SK-N-MC (cell line): ENCODE data around the gene TTLL6.
A peak's percentile ranks its signal among the peaks of the same experiment; 100 is the strongest.

Source experiments
- DNase-seq: peaks from one replicate; pipeline ENCODE4 v3.0.0-alpha.2; 2011; ENCODE audit warnings: low read depth, low spot score
- H3K27ac ChIP-seq: fragments of 200-600 bp; sonication (generic); 2 replicates; pipeline ENCODE4 v1.5.1; 2016; ENCODE audit warnings: mixed run types
- H3K36me3 ChIP-seq: fragments of 200-600 bp; sonication (generic); 2 replicates; pipeline ENCODE4 v1.6.1; 2017; ENCODE audit warnings: antibody characterized with exemption, low read length, mixed read lengths; ENCODE audit not compliant: insufficient read depth
- H3K4me3 ChIP-seq: fragments of 200-600 bp; sonication (generic); 2 replicates; pipeline ENCODE4 v1.5.1; 2016
- H3K9ac ChIP-seq: fragments of 200-600 bp; sonication (generic); 2 replicates; pipeline ENCODE4 v1.8.0; 2017; ENCODE audit warnings: mixed run types, mixed read lengths; ENCODE audit not compliant: insufficient read length
- H3K9me3 ChIP-seq: fragments of 200-600 bp; sonication (generic); 2 replicates; pipeline ENCODE4 v1.6.1; 2017; ENCODE audit warnings: low read depth, mild to moderate bottlenecking, antibody characterized with exemption, low read length, moderate library complexity, mixed read lengths
- EZH2 ChIP-seq: fragments of 200-600 bp; sonication (generic); IDR thresholded peaks from one replicate; pipeline ENCODE4 v1.6.1; 2017; ENCODE audit warnings: antibody characterized with exemption
- FOXP2 ChIP-seq: optimal IDR thresholded peaks from 2 replicates; pipeline ENCODE3; 2011; ENCODE audit warnings: mild to moderate bottlenecking, moderate library complexity; ENCODE audit not compliant: insufficient read depth; ENCODE audit errors: extremely low read length, control extremely low read depth
- POLR2AphosphoS5 ChIP-seq: IDR thresholded peaks from 2 replicates; pipeline ENCODE4 v1.6.1; 2012; ENCODE audit warnings: mild to moderate bottlenecking, low read depth, low read length, borderline replicate concordance

Gene TTLL6

DNA sequence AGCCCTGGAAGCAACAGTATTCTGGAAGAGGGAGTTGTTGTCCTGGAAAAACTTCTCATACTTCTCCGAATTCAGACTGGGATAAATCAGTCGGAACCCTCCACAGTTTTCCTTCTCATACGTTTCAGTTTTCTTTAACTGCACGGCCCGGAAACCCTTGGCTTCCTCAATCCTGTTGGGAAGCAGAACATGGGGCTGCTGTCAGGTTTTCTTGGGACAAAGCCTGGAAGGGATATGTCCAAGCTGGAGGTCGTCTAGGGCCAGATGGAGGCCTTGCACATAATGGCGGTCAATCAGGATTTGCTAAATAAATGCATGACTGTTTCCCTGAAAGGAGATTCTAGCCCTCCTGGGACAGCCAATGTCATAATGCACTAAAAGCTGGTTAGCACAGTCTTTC is 29.2 kb downstream of the TTLL6 start:
- Histone ChIP-seq H3K9ac (no peak overlapping the region), H3K9me3 (no peaks in the 10 kb centered on the region), H3K4me3 (no peak overlapping the region), H3K27ac (no peak overlapping the region), H3K36me3 (peaks cover 51% of the 10 kb centered on the region)
- DNase-seq: no peak
- TF ChIP-seq POLR2AphosphoS5 (no peak), EZH2 (no peak), FOXP2 (no peak)

DNA sequence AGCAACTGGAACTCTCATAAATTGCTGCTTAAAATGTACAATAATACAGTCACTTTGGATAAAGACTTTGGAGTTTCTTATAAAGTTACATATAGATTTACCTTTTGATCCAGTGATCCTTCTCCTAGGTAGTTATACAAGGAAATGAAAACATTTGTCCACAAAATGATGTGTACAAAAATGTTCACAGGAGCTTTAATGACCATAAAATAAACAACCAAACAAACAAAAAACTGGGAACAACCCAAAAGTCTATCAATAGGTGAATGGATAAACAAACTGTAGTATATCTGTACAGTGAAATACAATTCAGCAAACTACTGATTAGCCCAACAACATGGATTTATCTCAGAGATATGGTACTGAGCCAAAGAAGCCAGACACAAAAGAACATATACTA is 37.6 kb downstream of the TTLL6 start:
- Histone ChIP-seq H3K9me3 (peaks cover 3% of the 10 kb centered on the region; the same call in 1 of the 2 replicates), H3K36me3 (peaks cover 30% of the 10 kb centered on the region), H3K4me3 (no peak overlapping the region), H3K9ac (no peak overlapping the region), H3K27ac (peak overlapping the region; percentile 8; the same call in 1 of the 2 replicates)
- no peak for DNase-seq
- TF ChIP-seq POLR2AphosphoS5 (no peak), FOXP2 (no peak), EZH2 (no peak)

DNA sequence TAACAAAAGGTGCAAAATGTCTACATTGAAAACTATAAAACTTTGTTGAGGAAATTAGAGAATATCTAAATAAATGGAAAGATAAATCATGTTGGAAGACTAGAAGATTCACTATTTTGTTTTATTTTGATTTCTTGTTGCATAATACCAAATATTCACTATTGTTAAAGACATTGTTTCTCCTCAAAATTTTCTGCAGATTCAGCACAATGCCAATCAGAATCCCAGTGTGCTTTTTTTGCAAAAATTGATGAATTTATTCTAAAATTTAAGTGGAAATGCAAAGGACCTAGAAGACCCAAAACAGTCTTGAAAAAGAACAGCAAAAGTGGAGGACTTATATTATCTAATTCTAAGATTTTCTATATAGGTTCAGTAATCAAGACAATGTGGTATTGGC is 40.4 kb downstream of the TTLL6 start:
- no peak for DNase-seq
- TF ChIP-seq POLR2AphosphoS5: no peak
- TF ChIP-seq EZH2: no peak
- no peak for TF ChIP-seq FOXP2

GRCh38 chr17:48773245-48773644 is 43.8 kb downstream of the TTLL6 start:
- DNase-seq: no peak
- no peak for TF ChIP-seq EZH2
- no peak for TF ChIP-seq FOXP2
- no peak for TF ChIP-seq POLR2AphosphoS5
- no peak overlapping the region for H3K9ac ChIP-seq
- H3K4me3 ChIP-seq: no peak overlapping the region
- H3K27ac ChIP-seq: no peak overlapping the region
- H3K36me3 ChIP-seq: peaks cover 21% of the 10 kb centered on the region
- H3K9me3 ChIP-seq: peaks cover 3% of the 10 kb centered on the region; the same call in 1 of the 2 replicates

More for the DNA sequence above, 40.4 kb downstream of the TTLL6 start:
- peaks cover 3% of the 10 kb centered on the region; the same call in 1 of the 2 replicates for H3K9me3 ChIP-seq
- no peak overlapping the region for H3K4me3 ChIP-seq
- no peak overlapping the region for H3K27ac ChIP-seq
- no peak overlapping the region for H3K9ac ChIP-seq
- peaks cover 17% of the 10 kb centered on the region for H3K36me3 ChIP-seq

- H3K9ac ChIP-seq: no peak overlapping the region
- peaks cover 23% of the 10 kb centered on the region for H3K36me3 ChIP-seq
Measured at GRCh38 chr17:48770954-48771353, 46.1 kb downstream of the TTLL6 start.

DNA sequence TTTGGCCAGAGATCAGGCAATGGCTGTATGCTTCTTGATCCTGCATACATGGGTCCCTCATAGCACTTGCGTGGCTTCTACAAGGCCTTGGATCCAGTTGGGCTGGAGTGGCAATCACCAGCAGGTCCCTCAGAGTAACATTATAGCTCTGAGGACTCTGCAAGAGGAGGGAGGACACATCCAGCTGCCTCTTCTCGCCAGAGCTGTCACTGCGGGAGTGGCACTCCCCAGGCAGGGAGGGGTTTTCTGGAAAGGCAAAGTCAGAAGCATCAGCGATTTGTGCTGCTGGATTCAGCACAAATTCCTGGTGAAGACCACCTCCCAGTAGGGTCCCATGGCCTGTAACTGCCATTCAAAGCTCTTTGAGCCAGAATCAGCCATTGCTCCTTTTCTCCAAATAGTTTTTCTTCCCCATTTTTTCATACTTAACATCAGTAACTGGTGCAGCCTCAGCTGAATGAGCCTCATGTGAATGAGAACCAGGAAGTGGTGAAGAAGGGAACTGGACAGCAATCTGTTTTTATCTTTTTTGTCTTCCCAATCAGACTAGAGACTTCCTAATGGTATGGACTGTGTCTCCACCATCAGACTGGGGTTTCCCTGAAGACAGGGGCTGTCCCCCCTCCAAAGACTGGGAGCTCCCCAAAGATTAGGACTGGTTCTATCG is 47.9 kb downstream of the TTLL6 start:
- Histone ChIP-seq H3K4me3 (no peak overlapping the region), H3K9ac (no peak overlapping the region), H3K9me3 (no peaks in the 10 kb centered on the region), H3K36me3 (peaks cover 28% of the 10 kb centered on the region), H3K27ac (peak overlapping the region; percentile 68; the same call in 1 of the 2 replicates)
- TF ChIP-seq EZH2 (no peak), POLR2AphosphoS5 (no peak), FOXP2 (no peak)
- no peak for DNase-seq

More at GRCh38 chr17:48770954-48771353, 46.1 kb downstream of the TTLL6 start:
- Histone ChIP-seq H3K27ac (peak overlapping the region; percentile 78), H3K4me3 (peak overlapping the region; percentile 19), H3K9me3 (peaks cover 3% of the 10 kb centered on the region; the same call in 1 of the 2 replicates)
- DNase-seq: peak; percentile 64
- TF ChIP-seq EZH2: no peak
- no peak for TF ChIP-seq FOXP2
- TF ChIP-seq POLR2AphosphoS5: peak; percentile 38; the same call in 1 of the 2 replicates

- Histone ChIP-seq H3K27ac (no peak overlapping the region), H3K9ac (no peak overlapping the region), H3K36me3 (peaks cover 37% of the 10 kb centered on the region), H3K9me3 (no peaks in the 10 kb centered on the region), H3K4me3 (no peak overlapping the region)
- no peak for DNase-seq
- no peak for TF ChIP-seq FOXP2
- TF ChIP-seq EZH2: no peak
- no peak for TF ChIP-seq POLR2AphosphoS5
Measured at GRCh38 chr17:48767263-48767774, 49.7 kb downstream of the TTLL6 start.

DNA sequence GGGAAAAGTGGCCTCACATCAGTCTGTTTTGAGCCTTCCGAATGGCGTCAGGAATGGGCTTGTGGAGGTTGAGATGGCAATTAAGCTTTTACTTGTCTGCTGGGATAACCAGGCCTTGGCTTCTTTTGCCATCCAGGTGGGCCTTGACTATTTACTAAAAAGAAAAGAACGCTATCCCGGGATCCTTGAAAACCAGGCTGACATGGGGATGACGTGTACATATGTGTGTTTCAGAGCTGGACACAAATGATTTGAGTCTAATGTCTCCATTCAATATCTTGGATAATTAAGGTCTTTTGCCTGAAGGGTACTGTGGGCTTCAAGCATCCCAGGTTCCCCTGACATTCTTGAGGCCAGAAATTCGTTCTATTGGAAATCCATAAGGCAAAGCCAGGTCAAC is 55.9 kb downstream of the TTLL6 start:
- Histone ChIP-seq H3K9me3 (no peaks in the 10 kb centered on the region), H3K4me3 (no peak overlapping the region), H3K9ac (no peak overlapping the region), H3K27ac (no peak overlapping the region), H3K36me3 (peaks cover 17% of the 10 kb centered on the region; the same call in 1 of the 2 replicates)
- TF ChIP-seq POLR2AphosphoS5: no peak
- TF ChIP-seq FOXP2: no peak
- no peak for TF ChIP-seq EZH2
- DNase-seq: no peak
